Muscle of back (tissue), 11 donors: ENCODE data around the gene RRBP1. TPM values are rescaled to one million over a fixed set of nuclear protein-coding genes. Genes with fewer than 3 reads are reported as not detected.
"Not testable (repeated sequence)": the region's sequence is repeated elsewhere in the genome, so short reads cannot be mapped to it uniquely, and the experiment has no call there.

Source experiments
- DNase-seq, 3 donors: peaks; one replicate each; pipeline versions ENCODE4 v3.0.0 to v3.0.0-alpha.2; 2013
- polyA plus RNA-seq, 10 donors: library from polyadenylated mRNA; unstranded; fragments of 120-200 nt; gene quantifications; one replicate each; pipeline ENCODE4 v1.2.1, GENCODE V29; 2013; ENCODE audit not compliant: insufficient read length in 10 of 10

The RRBP1 gene
- polyA plus RNA-seq, 10 donors, result 104 to 177 (median 122) TPM

- DNase-seq, result no peak
These were observed 27.6 kb upstream of the RRBP1 start for GRCh38 chr20:17709361-17710293.

DNA sequence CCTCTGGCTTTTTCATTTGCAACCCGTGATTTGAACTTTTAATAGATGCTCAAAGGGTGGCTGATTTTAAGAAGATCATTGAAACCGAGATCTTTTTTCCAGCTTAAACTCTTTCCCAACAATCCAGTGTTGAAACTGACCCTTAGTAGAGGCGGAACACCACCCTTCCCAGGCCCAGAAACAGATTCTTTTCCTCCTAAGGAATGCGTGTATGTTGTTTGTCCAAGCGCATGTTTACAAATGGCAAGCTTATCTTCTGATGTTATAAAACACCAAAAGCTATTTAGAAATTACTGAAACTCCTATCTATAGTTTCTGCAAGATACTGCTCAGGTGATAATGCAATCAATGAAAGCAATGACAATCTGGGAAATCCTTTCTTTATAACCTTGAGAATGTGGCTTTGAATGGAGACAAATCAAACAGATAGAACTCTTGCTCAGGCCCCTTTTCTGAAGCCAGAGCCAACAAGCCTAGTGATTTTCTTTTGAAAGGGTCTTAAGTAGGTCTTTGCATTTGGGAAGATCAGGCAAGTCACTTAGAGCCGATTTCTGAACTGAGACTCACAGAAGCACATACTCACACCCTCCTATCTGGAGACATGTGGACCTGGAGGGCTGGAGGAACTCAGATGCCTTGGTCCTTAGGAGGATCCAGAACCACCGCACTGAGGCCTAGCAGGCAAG, 26.8 kb upstream of the RRBP1 start:
- DNase-seq, result no peak

GRCh38 chr20:17707951-17708350, 25.9 kb upstream of the RRBP1 start:
- not testable (repeated sequence) for DNase-seq

GRCh38 chr20:17706632-17707031, 24.6 kb upstream of the RRBP1 start:
- DNase-seq, result no peak

DNA sequence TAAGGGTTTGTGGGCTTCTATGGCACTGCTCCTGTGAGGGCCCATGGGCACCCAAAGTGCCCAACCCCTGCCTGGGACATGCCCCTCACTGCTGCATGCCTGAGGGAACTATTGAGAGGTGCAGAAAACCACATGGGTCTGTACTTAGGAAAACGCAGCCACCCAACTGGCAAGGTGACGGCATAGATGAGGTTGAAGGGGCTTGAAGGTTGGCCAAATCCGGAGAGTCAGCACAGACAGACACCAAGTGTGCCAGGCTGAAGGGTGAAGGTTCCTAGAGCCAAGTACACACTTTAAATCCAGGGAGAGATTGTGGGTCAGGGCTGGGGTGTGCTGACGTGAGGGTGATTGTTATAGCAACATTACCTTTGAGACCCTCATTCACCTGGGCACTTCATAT, 23.9 kb upstream of the RRBP1 start:
- DNase-seq, result no peak

- DNase-seq, result no peak
These were observed 22.7 kb upstream of the RRBP1 start for GRCh38 chr20:17704589-17705317.

DNA sequence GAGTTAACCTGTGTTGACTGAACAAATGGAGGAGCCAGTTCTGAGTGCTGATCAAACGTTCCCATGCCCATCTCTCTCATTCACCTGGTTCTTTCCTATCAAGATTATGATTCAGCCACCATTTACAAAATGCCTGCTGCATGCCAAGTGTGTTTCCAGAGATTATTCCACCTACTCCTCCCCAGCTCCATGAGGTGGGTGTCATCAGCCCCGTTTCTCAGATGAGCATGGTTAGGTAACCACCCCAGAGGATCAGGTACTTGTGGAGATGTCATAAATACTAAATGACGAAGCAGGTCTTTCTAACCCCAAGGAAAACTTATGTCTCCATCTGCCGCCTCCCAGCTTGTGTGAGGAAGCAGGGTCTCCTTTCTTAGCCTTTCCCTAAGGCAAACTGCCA, 19.8 kb upstream of the RRBP1 start:
- no peak for DNase-seq

DNA sequence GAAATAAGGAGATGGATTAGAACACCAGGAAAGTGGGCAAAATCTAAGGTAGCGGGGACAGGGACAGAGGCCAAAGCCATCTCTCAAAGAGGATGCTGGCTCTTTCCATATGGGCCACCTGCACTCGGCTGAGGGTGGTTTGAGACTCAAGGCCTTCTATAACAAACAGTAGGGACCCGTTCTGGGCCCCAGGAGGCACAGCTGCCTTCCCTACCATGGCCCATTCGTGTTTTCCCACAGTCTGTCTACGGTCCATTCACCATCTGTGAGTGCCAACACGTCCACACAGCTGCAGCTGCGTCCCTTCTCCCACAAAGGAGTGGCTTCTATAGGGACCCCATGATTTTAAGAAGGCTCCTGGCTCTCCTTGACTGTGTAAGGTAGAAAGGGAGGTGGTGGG, 18.6 kb upstream of the RRBP1 start:
- no peak for DNase-seq

DNA sequence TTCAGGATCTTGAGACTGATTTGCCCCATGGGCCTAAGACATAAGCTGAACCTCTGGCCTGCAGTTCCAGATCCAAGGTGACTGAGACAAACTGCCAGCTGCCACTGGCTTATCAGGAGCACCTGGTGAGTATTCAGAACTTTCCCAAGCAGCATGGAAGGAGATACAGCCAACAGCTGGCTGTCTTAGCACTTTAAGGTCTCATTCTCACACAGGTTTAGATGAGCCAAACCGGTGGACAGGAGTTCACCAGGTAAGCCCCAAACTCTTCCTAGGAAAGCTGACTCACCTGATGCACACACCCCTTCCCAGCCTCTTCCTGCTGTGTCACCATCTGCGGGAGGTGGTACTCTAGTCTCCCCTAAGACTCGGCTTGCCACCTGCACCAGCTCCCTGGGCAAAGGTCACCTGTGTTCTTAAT, 17.9 kb upstream of the RRBP1 start, which contains the start of gene BANF2:
BANF2 (plus strand) TSS at position 36 of the 421 bp plus-strand sequence. CDS start 25,060 bp downstream, outside the sequence.
- no peak for DNase-seq

DNA sequence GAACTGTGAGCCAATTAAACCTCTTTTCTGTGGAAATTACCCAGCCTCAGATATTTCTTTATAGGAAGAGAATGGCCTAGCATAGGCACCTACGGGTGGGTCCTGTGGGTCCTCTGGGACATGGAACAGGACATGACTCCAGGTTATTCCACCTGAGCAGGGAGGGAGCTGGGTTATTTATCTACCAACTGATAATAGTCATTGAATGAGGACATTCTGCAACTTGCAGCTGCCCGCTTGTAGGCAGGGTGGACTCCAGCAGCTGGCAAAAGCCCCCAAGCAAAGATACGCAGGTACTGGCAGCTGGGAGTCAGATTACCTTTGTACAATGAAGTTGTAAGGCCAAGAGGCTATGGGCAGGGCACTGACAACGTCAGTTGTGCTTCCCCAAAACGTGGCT, 16.3 kb upstream of the RRBP1 start:
- no peak for DNase-seq

- no peak for DNase-seq
These were observed 15.1 kb upstream of the RRBP1 start for GRCh38 chr20:17697171-17697570.

DNA sequence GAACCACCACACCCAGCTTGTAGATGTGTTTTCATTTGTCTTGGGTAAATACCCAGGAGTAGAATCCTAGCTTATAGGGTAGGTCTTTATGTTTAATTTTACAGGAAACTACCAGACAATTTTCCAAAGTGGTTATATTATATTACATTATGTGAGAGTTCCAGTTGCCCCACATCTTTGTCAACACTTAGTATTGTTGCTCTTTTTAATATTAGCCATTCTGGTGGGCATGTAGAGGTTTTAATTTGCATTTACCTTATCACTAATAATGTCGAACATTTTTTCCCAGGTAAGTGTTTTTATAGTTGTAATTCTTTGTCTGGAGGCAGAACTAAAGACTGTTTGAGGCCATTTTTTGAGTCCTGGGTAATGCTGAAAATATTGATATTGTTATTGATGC, 14.2 kb upstream of the RRBP1 start:
- no peak for DNase-seq

- no peak for DNase-seq
These were observed 12.7 kb upstream of the RRBP1 start for GRCh38 chr20:17694767-17695166.

DNA sequence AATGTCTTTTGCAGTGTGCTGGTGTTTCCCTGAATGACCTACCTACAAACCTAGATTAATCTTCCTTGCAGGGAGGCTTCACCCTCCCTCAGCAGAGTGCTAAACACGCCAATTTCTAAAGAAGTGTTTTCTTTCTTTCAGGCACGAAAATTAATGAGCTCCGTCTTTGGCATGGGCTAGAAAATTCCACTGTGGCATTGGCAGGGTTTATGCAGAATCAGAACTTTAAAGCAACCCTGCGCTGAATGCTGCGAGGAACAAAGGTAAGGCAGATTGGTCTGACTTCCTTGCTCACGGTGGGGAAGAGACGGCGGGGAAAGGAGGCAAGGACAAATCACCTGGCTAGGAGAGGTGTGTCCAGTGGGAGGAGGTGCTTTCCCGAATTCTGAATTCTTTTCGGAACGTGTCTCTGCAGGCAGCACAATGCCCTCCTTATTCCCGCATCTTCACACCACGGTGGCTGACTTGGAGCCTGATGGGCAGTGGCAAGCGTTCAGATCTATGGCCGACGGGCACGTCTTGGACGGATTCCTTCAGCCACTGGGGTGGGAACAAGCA, 11.5 kb upstream of the RRBP1 start:
- no peak for DNase-seq

DNA sequence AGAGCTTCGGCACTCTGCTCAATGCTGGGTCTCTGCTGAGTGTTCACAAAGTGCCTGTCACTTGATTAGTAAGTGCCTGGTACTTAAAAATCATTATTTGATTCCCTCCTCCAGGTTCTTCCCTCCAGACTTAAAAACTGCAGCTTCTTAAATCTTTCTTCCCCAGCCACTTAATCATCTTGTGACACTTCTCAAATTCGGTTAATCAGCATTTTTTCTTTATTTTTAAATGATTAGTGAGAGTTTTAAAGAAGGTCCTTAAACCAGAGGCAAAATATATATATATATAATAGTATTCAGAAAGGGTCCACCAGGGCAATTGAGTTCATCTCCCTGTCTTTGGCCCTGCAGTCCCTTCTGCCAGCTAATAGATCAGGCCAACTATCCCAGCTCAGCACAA, 9.7 kb upstream of the RRBP1 start:
- no peak for DNase-seq

DNA sequence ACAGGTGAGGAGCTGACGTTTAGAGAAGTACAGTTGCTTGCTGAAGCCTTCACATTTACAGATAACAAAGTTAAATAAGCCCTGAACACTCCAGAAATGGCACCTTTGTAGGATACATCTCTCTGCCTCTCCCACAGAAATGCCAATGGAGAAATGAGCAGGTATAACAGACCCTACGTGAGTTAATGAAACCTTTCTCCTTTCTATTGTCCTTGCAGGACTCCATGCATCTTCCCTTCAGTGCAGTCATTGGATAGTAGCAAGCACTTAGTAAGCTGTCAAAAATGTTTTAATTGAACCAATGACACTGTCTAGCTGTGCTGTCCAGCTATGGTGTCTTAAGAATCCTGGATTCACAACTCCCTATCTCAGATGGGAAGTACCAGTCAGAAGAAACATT, 8.1 kb upstream of the RRBP1 start:
- no peak for DNase-seq

DNA sequence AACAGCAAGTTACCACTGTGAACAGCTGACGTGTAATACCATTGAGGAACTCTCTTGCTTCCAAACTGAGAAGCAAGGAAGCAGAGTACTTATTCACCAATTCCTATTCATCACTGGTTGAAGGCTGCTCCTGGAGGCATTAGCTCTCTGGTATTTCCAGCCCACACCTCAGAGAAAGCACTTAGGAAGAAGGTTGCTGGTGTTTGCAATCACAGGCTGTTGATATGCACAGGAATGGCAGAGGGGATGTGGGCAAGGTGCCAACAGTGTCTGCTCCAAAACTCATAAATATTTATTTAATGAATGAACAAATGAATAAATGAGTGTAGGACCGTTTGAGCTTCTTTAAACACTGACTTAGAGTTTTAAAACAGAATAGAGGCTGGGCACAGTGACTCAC, 6.9 kb upstream of the RRBP1 start:
- DNase-seq, result no peak

- DNase-seq, result no peak
These were observed 5.8 kb upstream of the RRBP1 start for GRCh38 chr20:17687800-17688199.

DNA sequence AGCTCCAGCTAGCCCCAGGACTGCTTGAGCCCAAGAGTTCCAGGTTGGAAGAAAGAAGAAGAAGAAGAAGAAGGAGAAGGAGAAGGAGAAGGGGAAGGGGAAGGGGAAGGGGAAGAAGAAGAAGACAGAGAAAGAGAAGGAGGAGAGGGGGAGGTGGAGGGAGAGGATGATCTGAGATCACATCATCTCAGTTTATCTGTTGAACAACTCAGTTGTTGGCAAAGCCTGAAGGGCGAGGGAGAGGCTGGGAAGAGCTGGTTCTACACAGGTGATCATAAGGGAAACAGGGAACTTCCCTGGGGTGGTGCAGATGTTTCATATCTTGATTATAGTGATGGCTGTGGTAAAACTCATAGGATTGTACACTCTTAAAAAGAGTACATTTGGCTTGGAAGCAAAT, 3.1 kb upstream of the RRBP1 start:
- DNase-seq, result no peak

DNA sequence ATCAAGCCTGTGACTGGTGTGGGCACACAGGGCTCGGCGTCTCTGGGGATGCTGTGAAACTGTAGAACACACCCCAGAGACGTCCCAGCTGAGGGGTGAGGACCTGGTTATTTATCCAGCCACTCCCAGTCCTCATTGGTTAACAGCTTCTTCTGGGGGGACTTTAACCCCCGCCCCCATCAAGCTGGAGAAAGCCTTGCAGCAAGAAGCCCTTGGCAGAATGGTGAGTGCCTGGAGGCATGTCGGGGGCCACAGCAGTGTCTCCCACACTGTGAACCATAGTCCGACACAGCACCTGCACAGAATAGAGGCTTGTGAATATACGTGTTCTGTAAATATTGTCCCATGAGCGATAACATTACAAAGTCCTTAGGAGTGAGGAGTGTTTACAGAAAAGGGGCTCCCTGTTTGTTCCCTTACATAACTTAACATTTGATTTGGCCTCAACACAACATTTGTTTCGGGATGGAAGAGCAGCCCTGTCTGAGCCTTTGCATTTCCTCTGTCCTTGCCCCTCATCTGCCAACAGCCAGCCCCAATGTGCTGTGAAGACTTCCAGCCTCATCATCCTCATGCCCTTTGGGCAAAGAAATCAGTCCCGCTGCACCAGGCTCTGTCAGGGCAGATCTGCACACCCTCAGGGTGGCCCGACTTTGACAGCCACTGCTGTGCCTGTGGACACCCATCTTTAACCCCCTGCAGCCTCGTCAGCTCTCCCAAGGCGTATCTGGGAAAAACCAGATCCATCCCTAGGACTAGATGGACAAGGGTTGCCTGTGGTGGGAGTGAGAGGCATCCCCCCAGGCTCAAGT, 2.2 kb upstream of the RRBP1 start:
- DNase-seq, result no peak
